Stomach (tissue), 4 donors: ENCODE measurements around the gene DIS3L2.

Experiments
- CTCF ChIP-seq, 7 experiments: fragments of 450-650 bp in 4 of 7; fragments of 200-600 bp in 3 of 7; sonication (generic) in 3 of 7; IDR thresholded peaks; one replicate each; pipeline ENCODE4 v1.5.1; 2016 to 2019; ENCODE audit warnings: antibody characterized with exemption in 7 of 7, control low read depth in 2 of 7, mild to moderate bottlenecking in 1 of 7
- EP300 ChIP-seq: sonication (generic); formaldehyde crosslinking; IDR thresholded peaks from one replicate; pipeline ENCODE4 v1.6.1; 2017; ENCODE audit warnings: antibody characterized with exemption
- POLR2A ChIP-seq, 4 donors: fragments of 450-650 bp; IDR thresholded peaks; one replicate each; pipeline ENCODE4 v1.6.1; 2016; ENCODE audit warnings: antibody characterized with exemption in 4 of 4, control low read depth in 2 of 4, mild to moderate bottlenecking in 1 of 4, moderate library complexity in 1 of 4
- POLR2AphosphoS5 ChIP-seq, 3 donors: sonication (generic); formaldehyde crosslinking; IDR thresholded peaks; one replicate each; pipeline ENCODE4 v1.6.1; 2016; ENCODE audit warnings: antibody characterized with exemption in 3 of 3

DNA sequence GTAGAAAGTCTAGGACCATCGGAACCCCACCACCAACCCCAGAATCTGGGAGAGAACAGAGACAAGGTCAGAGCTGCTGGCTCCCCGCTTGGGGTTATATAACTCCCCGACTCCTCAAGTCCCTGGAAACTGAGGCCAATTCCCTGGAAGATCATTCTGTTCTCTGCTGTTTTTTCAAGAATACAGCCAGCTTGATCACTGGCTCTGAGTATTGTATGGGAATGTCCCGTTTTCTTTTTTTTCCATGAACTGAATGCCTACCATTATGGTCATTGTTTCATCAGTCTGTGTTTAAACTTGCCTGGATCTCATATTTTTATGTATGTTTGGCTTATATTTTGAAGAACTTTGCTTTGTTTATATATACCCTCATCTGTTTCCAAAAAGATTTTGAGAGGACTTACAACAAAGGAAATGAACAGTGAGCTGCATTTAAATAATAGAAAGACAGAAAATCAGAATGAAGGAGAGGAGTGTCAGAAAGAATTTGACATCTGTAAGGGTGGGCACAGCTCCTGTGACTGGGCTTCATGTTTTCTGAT lies 327.0 kb downstream of the DIS3L2 start:
- TF ChIP-seq POLR2A (IDR thresholded peaks at IDR 0.05) (no peak), POLR2AphosphoS5 (IDR thresholded peaks at IDR 0.05) (no peak), CTCF (IDR thresholded peaks at IDR 0.05) (no peak), EP300 (no peak)
